ENCODE data around the gene CEP104.
A peak's percentile ranks its signal among the peaks of the same experiment; 100 is the strongest.
"Not testable (repeated sequence)": the region's sequence is repeated elsewhere in the genome, so short reads cannot be mapped to it uniquely, and the experiment has no call there.

The CEP104 gene

GRCh38 chr1:3821447-3821846 lies 35.6 kb downstream of the CEP104 start:
- no peak for DNase-seq

- DNase-seq = no peak
Observed at GRCh38 chr1:3821004-3821403, 36.0 kb downstream of the CEP104 start.

GRCh38 chr1:3820316-3820715 lies 36.7 kb downstream of the CEP104 start:
- DNase-seq = no peak

GRCh38 chr1:3819771-3820200 lies 37.2 kb downstream of the CEP104 start:
- DNase-seq = no peak

- DNase-seq = no peak
Observed at GRCh38 chr1:3817821-3818597, 39.0 kb downstream of the CEP104 start.

GRCh38 chr1:3817138-3817740 lies 39.8 kb downstream of the CEP104 start:
- DNase-seq = no peak

- DNase-seq = no peak
Observed at GRCh38 chr1:3816331-3817137, 40.5 kb downstream of the CEP104 start.

GRCh38 chr1:3814771-3815561 lies 42.0 kb downstream of the CEP104 start:
- DNase-seq = no peak

- no peak for DNase-seq
Observed at GRCh38 chr1:3814065-3814464, 42.9 kb downstream of the CEP104 start.

GRCh38 chr1:3811595-3811911 lies 45.5 kb downstream of the CEP104 start:
- DNase-seq = no peak

GRCh38 chr1:3810149-3810761 lies 46.8 kb downstream of the CEP104 start:
- DNase-seq = peak; percentile 26

- DNase-seq = no peak
Observed at GRCh38 chr1:3809680-3810079, 47.3 kb downstream of the CEP104 start.

- no peak for DNase-seq
Observed at GRCh38 chr1:3807769-3808168, 49.2 kb downstream of the CEP104 start.

- DNase-seq = no peak
Observed at GRCh38 chr1:3805038-3805437, 52.0 kb downstream of the CEP104 start.

- DNase-seq = not testable (repeated sequence)
Observed at GRCh38 chr1:3804627-3804944, 52.4 kb downstream of the CEP104 start.

- DNase-seq = no peak
Observed at GRCh38 chr1:3803905-3804626, 52.9 kb downstream of the CEP104 start.

- DNase-seq = not testable (repeated sequence)
Observed at GRCh38 chr1:3800795-3801194, 56.2 kb downstream of the CEP104 start.

- DNase-seq = no peak
Observed at GRCh38 chr1:3799976-3800685, 56.9 kb downstream of the CEP104 start.

- DNase-seq = peak; percentile 95
Observed at GRCh38 chr1:3796215-3797061, 60.6 kb downstream of the CEP104 start, which contains the start of gene LRRC47. LRRC47 (minus strand) TSS chr1:3796498; CDS start chr1:3796476, 22 bp downstream.
